Pancreas (tissue), 10 donors: ENCODE results near the gene NUDT16. TPM values are rescaled to one million over a fixed set of nuclear protein-coding genes. Genes with fewer than 3 reads are reported as not detected.

Experiments
- ATAC-seq, 4 donors: fragments of 200-7000 bp; cut with Tn5 transposase; one replicate each; pipeline versions ENCODE4 v1.8.0 to v1.9.1; 2020; ENCODE audit warnings: mild to moderate bottlenecking in 4 of 4, moderate library complexity in 4 of 4
- DNase-seq, 6 donors: peaks; one replicate each; pipeline ENCODE4 v3.0.0-alpha.2; 2020
- FAIRE-seq: peaks from 2 replicates; lab custom pipeline; 2012; peaks lifted over from hg19 to GRCh38; lab: Jason Lieb, UNC
- H3K27ac ChIP-seq, 4 donors: fragments of 200-600 bp; sonication (generic); 1 replicate in 3 of 4; 2 replicates in 1 of 4; pipeline versions ENCODE4 v1.5.0 to v1.8.0; 2020
- H3K27me3 ChIP-seq, 4 donors: fragments of 200-600 bp; one replicate each; pipeline ENCODE4 v1.8.0; 2021
- H3K36me3 ChIP-seq, 3 donors: fragments of 200-600 bp; sonication (generic) in 1 of 3; one replicate each; pipeline versions ENCODE4 v1.5.0 to v1.8.0; 2020 to 2021
- H3K4me1 ChIP-seq, 3 donors: fragments of 200-600 bp; one replicate each; pipeline ENCODE4 v1.8.0; 2021
- H3K4me3 ChIP-seq, 4 donors: fragments of 200-600 bp; sonication (generic) in 2 of 4; one replicate each; pipeline versions ENCODE4 v1.5.0 to v1.8.0; 2020 to 2021
- H3K9me3 ChIP-seq, 4 donors: fragments of 200-600 bp; one replicate each; pipeline ENCODE4 v1.8.0; 2021
- WGBS, 2 donors: extraction: QIAGEN DNeasy Blood & Tissue Kit; methylation state at CpG; one replicate each; pipeline ENCODE4 v1.1.7; 2013; 5-methylcytosine and 5-hydroxymethylcytosine counted together
- intact Hi-C, 3 donors: fragments of 100-400 bp; cut with DNase I; formaldehyde crosslinking; loops; one replicate each; pipeline versions ENCODE4 v1.11.1 to v1.14.2; 2022
- polyA plus RNA-seq, 2 donors: library from polyadenylated mRNA; stranded (reverse); fragments of 200-250 nt; gene quantifications; one replicate each; pipeline ENCODE4 v1.2.3, GENCODE V29; 2013
- total RNA-seq, 6 donors: library from RNA; stranded (reverse); fragmentation: NEBNext Ultra II Directional in 4 of 6; extraction: Animal tissue kit (Norgen Biotek cat#: 25700) in 4 of 6; gene quantifications; one replicate each; pipeline versions ENCODE4 v1.2.1 to v1.2.4, GENCODE V29; 2021 to 2023
- TF ChIP-seq, protein P1 (sequence below), 4 donors: fragments of 200-600 bp; sonication (generic) in 3 of 4; IDR thresholded peaks; one replicate each; pipeline versions ENCODE4 v1.5.0 to v1.8.0; 2021; ENCODE audit warnings: antibody characterized with exemption in 4 of 4
- donor health status: healthy with polysubstance abuse.
- donor health status: DM: no; HTN: no; CAD: no; lungs with moderate emphysema.
- donor health status: DM: no; HTN: no; CAD: no.
- donor health status: control.
- donor health status: control.
- donor health status: Bipolar disorder and iron deficiency.
- donor health status: DM: yes; HTN: yes; CAD: no.
- donor health status: DM: no; HTN: no; CAD: no.
- donor health status: DM: no; HTN: no; CAD: no.
- donor health status: DM: yes; HTN: yes; CAD: no.

The NUDT16 gene
- total and polyA plus RNA-seq, 8 donors, result 4.1 to 14.1 (median 9.2) TPM

DNA sequence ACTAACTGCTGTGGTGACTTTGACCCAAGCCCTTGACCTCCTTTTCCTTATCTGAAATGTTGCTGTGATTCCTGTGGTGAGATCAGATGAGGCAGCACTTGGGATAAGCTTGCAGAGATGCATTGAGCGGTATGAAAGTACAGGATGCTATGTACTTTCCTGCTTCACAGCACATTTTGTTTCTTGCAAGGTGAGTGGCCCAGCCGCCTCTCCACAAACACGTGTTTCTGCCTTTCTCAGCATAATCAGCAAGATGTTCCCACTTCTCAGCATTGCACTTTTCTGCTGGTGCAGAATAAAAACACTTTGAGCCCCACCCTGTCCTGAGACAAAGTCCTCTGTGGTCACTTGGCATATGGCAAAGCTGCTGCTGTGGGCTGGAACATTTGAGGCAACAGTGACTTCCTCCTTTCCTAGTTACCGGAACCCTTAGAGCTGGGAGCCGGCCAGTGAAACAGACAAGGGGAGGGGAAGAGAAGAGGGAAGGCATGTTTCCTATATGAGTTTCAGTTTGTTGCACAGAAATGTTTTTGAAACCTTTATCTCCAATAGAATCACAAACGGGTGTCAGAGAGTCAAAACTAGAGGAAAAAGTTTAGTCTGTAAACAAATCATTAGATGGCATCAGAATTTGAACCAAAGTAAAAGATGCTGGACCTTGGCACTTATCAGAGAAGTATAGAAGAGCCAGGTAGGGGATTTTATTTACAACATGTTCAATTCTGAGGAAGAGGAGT lies 5.0 kb downstream of the NUDT16 start:
- intact Hi-C loops, result no loop called here
- FAIRE-seq, result peak; percentile 13

DNA sequence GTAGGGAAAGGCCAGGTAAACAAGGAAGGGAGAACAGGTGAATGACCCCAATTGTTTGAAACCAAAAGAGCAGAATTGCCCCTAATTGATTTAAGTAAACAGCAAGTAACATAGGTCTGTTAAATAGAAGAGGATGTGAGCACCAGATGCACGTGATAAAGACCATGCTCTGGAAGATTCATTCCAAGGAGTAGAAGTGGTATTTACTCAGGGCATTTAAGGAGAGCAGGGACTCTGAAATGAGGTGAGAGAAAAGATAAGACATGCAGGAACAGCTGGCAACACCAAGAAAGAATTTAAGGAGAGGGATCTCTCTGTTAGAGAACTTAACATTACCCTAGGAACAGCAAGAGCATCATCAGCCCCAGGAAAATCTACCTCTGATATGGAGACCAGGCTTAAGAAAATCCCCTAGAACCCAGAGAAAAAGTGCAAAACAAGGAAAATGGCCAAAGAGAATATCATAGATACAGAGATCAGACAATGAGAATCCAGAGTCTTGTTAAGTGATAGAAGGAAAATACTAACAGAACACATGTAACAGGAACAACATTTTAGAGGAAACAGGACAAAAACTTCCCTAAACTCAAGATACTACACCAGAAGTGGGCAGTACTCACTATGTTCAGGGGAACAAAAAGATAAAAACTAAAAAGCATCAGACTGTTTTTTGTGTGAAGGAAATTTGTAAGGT lies 6.4 kb downstream of the NUDT16 start:
- no peaks in the 10 kb centered on the region for H3K9me3 ChIP-seq
- ATAC-seq (no peak), DNase-seq (no peak), FAIRE-seq (no peak)
- no peaks in the 10 kb centered on the region for H3K27me3 ChIP-seq
- peaks cover 0 to under 1% (median 0%) of the 10 kb centered on the region in 3 donors for H3K4me1 ChIP-seq
- H3K36me3 ChIP-seq, result no peaks in the 10 kb centered on the region
- H3K27ac ChIP-seq, result no peak overlapping the region
- TF ChIP-seq, protein P1, sequence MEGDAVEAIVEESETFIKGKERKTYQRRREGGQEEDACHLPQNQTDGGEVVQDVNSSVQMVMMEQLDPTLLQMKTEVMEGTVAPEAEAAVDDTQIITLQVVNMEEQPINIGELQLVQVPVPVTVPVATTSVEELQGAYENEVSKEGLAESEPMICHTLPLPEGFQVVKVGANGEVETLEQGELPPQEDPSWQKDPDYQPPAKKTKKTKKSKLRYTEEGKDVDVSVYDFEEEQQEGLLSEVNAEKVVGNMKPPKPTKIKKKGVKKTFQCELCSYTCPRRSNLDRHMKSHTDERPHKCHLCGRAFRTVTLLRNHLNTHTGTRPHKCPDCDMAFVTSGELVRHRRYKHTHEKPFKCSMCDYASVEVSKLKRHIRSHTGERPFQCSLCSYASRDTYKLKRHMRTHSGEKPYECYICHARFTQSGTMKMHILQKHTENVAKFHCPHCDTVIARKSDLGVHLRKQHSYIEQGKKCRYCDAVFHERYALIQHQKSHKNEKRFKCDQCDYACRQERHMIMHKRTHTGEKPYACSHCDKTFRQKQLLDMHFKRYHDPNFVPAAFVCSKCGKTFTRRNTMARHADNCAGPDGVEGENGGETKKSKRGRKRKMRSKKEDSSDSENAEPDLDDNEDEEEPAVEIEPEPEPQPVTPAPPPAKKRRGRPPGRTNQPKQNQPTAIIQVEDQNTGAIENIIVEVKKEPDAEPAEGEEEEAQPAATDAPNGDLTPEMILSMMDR (IDR thresholded peaks at IDR 0.05), result no peak
- 56 to 57% methylated on average over 1 of the region's 1 CpG for WGBS, 2 donors
- no peak overlapping the region for H3K4me3 ChIP-seq
- intact Hi-C loops, result no loop called here

More for the DNA sequence above, 5.0 kb downstream of the NUDT16 start:
- no peaks in the 10 kb centered on the region for H3K36me3 ChIP-seq
- H3K27ac ChIP-seq, result no peak overlapping the region
- peak in 1 of 6 donors; percentile 63 for DNase-seq
- H3K27me3 ChIP-seq, result no peaks in the 10 kb centered on the region
- H3K4me3 ChIP-seq, result no peak overlapping the region
- ATAC-seq, result peak in 3 of 4 donors; percentile 47 to 74 (median 59)
- TF ChIP-seq, protein P1 (IDR thresholded peaks at IDR 0.05), result no peak
- no peaks in the 10 kb centered on the region for H3K9me3 ChIP-seq
- WGBS, 2 donors, result 65 to 73% methylated on average over 6 of the region's 6 CpGs
- peaks cover 0 to 9% (median 0%) of the 10 kb centered on the region in 3 donors for H3K4me1 ChIP-seq

DNA sequence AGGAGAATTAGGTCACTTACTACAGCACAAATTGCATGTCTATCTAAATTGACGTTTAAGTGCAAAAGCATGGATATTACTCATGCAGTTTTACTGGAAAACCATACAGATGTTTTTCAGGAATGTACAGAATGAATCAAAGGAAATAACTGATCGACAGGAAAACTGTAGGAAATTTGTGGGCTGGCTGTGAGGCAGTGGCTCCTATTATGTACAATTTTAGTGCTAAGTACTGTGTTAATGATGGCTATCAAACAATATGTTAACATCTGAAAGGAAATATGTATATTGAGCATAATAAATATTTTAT lies 6.9 kb downstream of the NUDT16 start:
- FAIRE-seq (no peak), ATAC-seq (no peak), DNase-seq (no peak)
- H3K36me3 ChIP-seq, result no peaks in the 10 kb centered on the region
- intact Hi-C loops, result no loop called here
- H3K9me3 ChIP-seq, result no peaks in the 10 kb centered on the region
- no peak overlapping the region for H3K27ac ChIP-seq
- TF ChIP-seq, protein P1 (IDR thresholded peaks at IDR 0.05), result no peak
- H3K4me1 ChIP-seq, result no peaks in the 10 kb centered on the region
- H3K27me3 ChIP-seq, result no peaks in the 10 kb centered on the region
- WGBS, 2 donors, result 58 to 63% methylated on average over 2 of the region's 2 CpGs
- H3K4me3 ChIP-seq, result no peak overlapping the region

DNA sequence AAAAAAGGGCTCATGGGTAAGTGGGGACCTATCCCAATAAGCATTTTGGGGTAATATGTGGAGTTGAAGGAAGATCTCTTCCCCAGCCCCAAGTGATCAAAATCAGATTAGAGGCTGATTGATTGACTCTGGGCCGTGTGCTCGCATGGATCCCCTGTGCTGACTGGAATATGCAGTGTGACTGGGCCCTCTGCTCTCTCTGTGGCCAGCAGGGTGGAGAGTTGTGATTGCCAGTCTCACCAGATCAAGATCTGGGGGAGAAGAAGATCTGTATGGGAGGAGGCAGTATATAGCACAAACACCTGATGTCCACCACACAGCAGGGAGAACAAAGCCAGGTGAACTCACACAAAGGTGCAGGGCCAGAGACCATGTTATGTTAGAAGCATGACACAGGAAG lies 8.8 kb downstream of the NUDT16 start:
- no peaks in the 10 kb centered on the region for H3K9me3 ChIP-seq
- intact Hi-C loops, result no loop called here
- H3K4me1 ChIP-seq, result no peaks in the 10 kb centered on the region
- no peak overlapping the region for H3K27ac ChIP-seq
- TF ChIP-seq, protein P1 (IDR thresholded peaks at IDR 0.05), result no peak
- H3K4me3 ChIP-seq, result no peak overlapping the region
- WGBS, 2 donors, result 66 to 69% methylated on average over 2 of the region's 2 CpGs
- H3K27me3 ChIP-seq, result no peaks in the 10 kb centered on the region
- DNase-seq, result no peak
- no peak for ATAC-seq
- H3K36me3 ChIP-seq, result no peaks in the 10 kb centered on the region
- no peak for FAIRE-seq

DNA sequence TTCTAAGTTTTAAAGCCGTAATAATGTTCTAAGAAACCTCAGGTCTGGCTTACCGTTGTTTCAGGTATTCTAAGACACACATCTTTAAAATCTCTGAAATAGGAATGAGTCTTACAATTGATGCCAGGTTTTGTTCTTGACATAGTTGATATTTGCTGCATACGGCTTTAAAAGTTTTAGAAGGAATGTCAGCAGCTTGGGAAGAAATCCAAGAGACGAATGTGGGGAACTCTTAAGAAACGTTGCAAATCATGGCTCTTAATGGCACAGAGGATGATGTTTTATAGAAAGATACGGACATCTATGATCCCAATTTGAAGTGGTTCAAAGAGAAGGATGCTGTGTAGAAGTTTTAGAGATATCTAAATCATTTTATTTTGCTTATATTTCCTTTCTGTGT lies 11.5 kb downstream of the NUDT16 start:
- Histone ChIP-seq H3K4me3 (no peak overlapping the region), H3K9me3 (no peaks in the 10 kb centered on the region), H3K27me3 (no peaks in the 10 kb centered on the region), H3K36me3 (no peaks in the 10 kb centered on the region), H3K4me1 (no peaks in the 10 kb centered on the region), H3K27ac (no peak overlapping the region)
- 61 to 69% methylated on average over 6 of the region's 6 CpGs for WGBS, 2 donors
- no peak for DNase-seq
- FAIRE-seq, result no peak
- no peak for ATAC-seq
- TF ChIP-seq, protein P1 (IDR thresholded peaks at IDR 0.05), result no peak
- intact Hi-C loops, result no loop called here
